NCI-H1930 (cell line): ENCODE data around the gene WDR3.

Experiments used
- DNase-seq, 2 experiments: peaks; one replicate each; lab custom pipeline; 2025; lab: John Stamatoyannopoulos, UW

WDR3 gene

DNA sequence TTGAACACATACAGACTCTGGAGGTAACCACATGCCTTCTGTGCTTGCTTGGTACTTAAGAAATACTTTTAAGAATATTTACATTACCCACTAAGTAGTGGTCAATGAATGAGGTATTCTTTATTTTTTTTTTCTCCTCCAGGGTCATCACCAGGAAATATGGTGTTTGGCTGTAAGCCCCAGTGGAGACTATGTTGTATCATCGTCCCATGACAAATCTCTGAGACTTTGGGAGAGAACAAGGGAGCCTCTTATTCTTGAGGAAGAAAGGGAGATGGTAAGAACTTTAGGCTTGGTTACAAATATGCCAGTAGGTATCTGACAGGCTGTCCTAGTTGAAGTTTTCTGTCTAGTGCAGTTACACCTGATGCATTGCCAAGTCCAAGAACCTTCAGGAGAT lies 22.8 kb downstream of the WDR3 start:
- no peak for DNase-seq

DNA sequence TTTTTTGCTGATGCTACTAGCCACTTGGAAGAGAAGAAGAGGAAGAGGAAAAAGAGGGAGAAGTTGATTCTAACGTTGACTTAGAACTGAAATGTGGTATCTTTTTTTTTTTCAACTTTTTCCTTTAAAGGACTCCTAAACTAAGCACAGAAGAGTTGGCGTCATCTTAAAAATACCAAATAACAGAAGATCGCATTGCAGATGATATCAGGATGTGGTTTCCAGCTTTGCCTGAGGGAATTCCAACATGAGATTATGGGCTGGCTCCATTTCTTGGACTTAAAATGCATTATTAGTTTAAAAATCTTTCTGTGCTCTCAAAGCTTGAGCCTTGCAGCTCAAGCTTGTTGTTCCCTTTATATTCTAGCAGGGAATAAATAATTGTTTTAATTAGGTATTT lies 29.8 kb downstream of the WDR3 start:
- DNase-seq = no peak

DNA sequence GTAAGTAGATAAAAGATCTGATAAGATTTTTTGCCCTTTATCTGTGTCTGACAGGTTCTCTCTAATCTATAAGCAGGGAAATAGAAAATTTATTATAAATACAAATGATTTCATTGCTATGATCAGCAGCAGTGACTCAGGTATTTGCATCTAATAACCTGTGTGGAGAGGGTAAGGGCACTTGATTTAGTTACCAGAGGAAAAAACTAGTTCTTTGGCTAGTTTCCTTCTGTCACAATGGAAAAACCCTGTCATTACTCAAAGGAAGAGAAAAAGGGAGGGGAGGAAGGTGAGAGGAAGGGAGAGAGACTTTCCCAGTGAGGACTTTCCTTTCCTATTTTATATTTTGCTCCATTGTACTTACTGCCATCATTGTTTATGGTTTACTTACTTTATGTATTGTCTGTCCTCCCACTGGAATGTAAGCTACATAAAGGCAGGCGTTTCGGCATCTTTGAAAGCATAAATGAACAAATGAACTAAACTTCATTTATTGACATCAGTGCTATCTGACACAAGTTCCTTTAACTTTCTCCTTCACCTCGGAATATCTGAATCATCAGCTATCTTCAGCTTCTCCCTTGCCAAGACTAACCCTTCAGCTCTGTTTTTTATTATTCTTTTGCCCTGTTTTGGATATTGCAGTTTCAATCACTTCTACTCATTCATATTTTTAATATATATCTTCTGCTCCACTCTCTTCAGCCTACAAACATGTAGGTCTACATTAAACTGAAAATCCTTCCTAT lies 34.9 kb downstream of the WDR3 start:
- DNase-seq = no peak

DNA sequence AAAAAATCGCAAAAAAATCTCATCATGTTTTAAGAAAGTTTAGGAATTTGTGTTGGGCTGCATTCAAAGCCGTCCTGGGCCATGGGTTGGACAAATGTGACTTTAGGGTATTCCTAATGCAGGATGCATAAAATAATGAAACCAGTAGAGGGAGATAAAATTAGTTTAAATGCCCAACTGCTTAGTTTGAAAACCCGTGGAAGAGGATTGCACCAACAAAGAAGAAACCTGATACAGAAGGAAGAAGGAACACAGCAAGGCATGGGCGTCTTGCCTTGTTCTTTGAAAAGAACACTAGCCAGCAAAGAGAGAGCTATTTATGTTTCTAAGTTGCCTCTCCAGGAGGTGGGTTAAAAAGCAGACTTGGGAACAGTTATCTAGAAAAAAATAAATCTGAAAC lies 37.9 kb downstream of the WDR3 start:
- no peak for DNase-seq

DNA sequence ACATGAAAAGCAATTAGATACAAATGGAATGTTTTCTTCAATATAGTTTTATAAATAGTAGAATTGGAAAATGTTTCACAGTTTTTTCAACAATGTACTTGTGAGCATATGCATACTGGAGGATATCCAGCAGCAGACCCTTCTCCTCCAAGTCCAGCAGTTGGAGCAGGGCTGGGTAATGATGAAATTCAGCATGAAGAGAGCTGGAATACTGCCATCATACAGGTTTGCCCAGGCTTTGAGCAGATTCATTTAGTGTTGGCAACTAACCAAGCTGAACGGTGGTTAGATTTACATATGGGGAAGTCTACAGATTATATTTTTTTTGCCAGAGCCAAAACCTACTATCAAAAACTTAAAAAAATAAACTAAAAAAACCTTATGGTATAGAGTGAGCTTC lies 38.3 kb downstream of the WDR3 start:
- no peak for DNase-seq

DNA sequence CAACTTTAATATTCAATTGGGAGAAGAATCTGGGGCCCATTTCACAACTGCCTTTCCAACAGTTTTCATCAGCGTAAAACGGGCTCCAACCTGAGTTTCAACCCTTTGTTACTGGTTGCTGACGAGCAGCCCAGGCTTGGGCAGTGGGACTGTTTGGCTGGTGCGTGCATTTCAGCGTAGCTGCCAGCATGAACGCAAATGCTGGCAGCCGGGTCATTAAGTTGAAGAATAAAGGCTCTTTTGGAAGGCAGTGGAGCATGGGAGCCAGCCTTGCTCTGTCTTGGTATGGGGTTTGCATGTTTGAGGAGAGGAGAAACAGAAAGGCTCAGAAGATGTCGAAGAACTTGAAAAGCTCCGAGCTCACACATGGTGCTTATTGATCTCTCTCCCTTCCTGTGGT lies 40.7 kb downstream of the WDR3 start:
- no peak for DNase-seq

DNA sequence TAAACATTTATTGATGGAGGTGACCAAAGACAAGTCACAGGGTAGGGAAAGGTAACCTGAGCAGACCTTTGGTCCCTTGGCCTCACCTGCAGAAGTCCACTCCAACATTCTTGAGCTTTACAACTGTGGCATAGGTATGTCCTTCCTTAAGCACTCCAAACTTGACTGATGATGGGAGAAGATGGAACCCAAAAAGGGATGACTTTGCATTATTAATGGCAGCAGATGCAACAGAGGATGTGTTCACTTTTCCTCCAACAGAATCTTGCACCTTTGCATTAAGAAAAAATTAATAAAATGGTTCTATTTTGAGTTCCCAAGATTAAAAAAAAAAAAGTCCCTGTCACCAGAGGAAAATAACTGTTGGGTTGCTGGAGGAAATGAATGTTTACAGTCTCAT lies 42.2 kb downstream of the WDR3 start:
- DNase-seq = no peak

DNA sequence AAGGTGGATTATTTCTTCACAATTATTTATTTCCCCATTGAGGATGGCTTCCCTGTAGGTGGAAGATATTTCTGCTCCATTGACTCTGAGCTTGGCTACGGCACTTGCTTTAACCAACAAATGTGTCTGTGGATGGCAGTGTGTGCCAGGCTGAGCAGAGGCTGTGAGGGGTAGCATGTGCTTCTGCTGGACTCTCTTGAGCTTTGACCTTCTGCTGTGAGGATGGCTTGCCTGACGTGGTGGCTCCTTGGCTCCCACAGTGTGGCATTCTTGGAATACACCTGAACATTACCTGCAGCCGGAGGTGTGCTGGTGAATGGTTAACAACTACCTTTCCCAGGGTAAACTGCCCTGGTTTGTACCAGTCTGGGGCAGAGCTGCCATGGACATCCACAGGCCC lies 46.8 kb downstream of the WDR3 start:
- DNase-seq = no peak

DNA sequence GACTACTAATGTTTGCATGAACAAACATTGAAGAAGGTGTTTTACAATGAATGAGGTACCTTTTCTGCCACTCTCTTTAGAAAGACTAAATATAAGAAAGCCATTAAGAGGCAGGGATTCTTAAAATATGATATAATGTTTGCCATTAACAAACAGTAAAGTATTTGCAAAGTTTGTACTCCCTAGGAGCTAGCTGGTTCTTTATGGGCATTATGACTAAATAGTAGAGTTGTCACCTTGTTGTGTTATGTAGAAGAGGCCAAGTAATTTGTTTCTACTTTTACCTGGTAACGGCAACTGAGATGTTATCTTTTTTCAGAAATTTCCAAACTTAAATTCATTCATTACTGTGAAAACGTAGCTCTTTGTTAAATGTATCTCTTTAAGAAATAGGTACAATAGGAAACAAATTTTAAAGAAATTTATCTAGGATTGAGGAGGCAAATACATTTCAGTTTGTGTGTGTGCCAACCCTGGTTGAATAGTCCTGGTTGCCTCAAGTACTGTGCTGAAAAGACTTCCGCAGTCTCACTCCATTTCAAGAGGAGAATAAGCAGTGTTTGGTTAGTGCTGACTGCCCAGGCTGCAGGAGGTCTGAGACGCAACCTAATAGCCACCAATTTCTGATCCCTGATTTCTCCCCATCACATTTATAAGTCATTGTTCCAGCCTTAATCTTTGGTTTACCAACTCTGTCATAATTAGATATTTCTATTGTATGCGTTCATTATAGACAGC lies 52.1 kb downstream of the WDR3 start:
- no peak for DNase-seq

DNA sequence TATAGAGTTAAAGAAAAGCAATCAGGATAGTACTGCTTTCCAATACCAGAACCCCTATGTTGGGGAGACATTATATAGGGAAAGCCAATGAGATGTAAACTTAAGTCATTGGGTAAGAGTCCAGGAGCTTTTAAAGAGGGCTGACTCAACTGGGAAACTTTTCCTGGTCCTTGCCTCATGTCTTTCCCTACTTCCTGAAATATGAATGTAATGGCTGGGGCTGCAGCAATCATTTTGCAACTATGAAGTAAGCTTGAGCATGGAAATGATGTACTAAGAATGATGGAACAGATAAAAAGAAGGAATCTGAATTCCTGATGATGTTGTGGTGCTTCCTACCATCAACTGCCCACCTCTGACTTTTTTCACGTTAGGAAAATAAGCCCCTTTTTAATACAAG lies 55.7 kb downstream of the WDR3 start:
- no peak for DNase-seq

DNA sequence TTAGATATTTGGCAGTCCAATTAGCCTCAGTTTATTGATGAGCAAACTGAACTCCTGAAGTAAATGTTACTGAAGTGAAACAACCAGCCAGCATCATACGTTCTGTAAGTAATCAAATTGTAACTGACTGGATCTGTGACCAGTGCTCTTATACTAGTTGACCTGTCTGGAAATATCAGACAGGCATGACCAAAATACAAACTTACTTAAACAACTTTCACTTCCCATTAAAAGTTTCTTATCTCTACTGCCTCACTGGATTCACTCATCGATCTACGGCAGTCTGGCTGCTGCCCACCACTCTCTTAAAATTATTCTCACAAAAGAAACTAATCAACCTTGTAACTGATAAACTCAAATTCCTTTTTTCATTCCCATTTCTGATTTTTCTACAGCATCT lies 56.4 kb downstream of the WDR3 start:
- DNase-seq = no peak

DNA sequence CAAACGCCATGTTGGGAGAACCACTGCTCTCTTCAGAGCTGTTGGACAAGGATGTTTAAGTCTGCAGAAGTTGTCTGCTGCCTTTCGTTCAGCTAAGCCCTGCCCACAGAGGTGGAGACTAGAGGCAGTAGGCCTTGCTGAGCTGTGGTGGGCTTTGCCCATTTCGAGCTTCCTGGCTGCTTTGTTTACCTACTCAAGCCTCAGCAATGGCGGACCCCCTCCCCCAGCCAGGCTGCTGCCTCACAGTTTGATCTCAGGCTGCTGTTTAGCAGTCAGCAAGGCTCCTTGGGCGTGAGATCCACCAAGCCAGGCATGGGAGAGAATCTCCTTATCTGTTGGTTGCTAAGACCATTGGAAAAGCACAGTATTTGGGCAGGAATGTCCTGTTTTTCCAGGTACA lies 74.8 kb downstream of the WDR3 start:
- DNase-seq = no peak

DNA sequence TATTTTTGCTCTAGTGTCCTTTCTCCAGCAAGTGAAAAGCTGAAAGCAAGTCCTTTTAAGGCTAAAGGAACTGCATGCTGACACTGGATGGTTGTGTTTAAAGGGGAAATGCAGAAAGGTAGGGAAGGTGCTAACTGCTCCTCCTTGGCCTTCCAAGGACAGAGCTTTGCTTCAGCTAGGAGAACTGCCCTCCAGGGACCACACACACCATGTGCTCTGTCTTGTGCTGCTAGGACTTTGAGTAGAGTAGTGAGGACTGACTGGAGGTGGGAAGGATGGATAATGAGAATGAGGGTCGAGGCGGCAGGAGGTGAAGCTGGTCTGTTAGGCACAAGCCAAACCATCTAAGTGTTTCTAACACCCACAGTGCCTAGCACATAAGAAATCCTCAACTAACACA lies 77.9 kb downstream of the WDR3 start:
- no peak for DNase-seq

DNA sequence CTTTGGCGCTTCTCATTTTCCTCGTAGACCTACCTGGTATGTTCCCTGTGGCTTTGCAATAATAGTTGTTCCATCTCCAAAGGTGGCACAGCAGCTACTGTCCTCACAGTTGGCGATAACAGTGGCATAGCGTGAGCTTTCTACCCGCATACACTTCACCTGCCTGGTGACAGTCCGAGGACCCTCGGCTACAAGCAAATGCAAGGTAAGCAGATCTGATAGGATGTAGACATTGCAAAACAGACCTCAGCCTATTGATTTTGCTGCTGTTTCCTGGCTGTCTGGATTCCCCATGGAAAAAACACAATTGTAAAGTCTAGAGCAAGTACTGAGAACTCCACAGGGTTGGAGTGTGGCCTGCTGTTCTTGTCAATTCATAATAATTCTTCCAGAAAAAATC lies 78.5 kb downstream of the WDR3 start:
- no peak for DNase-seq

DNA sequence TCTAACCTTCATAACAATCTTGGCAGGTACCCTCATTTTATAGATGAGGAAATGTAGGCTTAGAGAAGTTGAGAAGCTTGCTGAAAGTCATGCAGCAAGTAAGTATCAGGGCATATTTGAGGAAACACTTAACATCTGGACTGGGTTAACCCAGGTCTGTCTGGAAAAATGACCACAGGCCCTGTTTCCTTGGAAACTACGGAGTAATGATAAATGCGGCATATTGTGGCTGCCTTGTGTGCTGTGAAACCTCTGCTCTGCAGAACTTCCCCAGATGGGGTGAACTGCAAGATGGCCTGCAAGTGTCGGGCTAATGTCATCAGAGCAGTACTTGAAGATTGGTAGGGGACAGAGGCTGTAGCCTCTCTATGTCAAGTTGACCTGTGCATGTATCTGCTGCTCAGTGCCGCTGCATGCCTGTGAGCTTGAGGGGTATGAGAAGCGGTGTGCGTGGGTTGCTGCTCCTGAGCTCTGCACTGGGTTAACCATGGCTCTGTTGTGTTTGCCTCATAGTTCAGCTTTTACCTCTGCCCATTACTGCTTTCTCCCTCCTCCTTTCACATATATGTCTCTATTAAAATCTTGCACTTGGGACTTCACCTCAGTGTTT lies 83.1 kb downstream of the WDR3 start:
- no peak for DNase-seq

DNA sequence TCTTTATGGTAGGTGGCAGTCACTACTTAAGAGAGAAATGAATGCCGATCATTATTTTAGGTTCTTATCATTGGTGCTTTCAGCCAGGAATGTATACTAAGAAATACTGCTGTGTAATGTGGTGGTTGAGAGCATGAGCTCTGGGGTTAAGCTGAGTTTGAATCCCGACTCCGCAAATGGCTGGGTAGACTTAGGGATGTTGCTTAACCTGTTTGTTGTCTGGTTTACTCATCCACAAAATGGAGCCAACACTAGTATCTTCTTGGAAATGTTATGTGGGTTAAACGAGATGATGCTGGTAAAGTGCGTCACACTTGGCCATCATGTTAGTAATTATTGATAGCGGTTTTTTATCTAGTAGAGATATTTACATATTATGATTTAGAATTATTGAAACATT lies 83.8 kb downstream of the WDR3 start:
- DNase-seq = no peak

DNA sequence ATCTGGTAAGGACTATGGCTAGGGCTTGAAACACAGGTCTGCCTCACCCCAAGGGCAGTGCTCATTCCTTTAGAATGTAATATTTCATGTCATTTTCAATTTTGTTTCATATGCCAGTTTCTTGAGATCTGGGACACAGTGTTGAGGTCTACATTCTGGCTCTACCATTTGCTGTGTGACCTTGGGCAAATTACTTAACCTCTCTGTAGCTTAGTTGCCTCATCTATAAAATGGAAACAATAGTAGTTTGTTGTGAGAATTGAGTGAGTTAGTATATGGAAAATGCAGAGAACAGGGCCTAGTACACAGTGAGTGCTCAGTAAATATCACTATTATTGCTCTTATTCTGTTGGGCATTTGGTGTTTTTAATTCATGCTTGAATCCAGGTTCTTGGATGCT lies 84.4 kb downstream of the WDR3 start:
- DNase-seq = no peak
